Activated naive CD4-positive, alpha-beta T cell treated with anti-CD3 and anti-CD28 coated beads, Interleukin-2, amount 10 ng/mL, durations not matched to agents 7 days and 5 days (primary cell): ENCODE data around the gene CNTNAP4.

Source experiments
- CTCF ChIA-PET: fragments of 350-600 bp; sonication (Branson Sonifier 250); formaldehyde crosslinking; loops from one replicate; lab custom pipeline; 2021; ENCODE audit warnings: antibody characterized with exemption; lab: Charles Lee
- DNase-seq: peaks from one replicate; pipeline ENCODE4 v3.0.0-alpha.2; 2020
- H3K27ac Mint-ChIP-seq: one replicate; pipeline ENCODE4 v1.8.0; 2021; ENCODE audit warnings: mild to moderate bottlenecking, moderate library complexity, mixed read lengths
- H3K27me3 Mint-ChIP-seq: one replicate; pipeline ENCODE4 v1.8.0; 2021; ENCODE audit warnings: mild to moderate bottlenecking, mixed read lengths
- H3K36me3 Mint-ChIP-seq: one replicate; pipeline ENCODE4 v1.8.0; 2021; ENCODE audit warnings: mixed read lengths
- H3K4me1 Mint-ChIP-seq: one replicate; pipeline ENCODE4 v1.8.0; 2021; ENCODE audit warnings: mixed read lengths
- H3K4me3 Mint-ChIP-seq: one replicate; pipeline ENCODE4 v1.8.0; 2021; ENCODE audit warnings: mild to moderate bottlenecking, moderate library complexity, mixed read lengths
- H3K9me3 Mint-ChIP-seq: one replicate; pipeline ENCODE4 v1.8.0; 2021; ENCODE audit warnings: mixed read lengths

Gene CNTNAP4

GRCh38 chr16:76280421-76281215, 3.4 kb downstream of the CNTNAP4 start:
- Mint-ChIP-seq H3K27ac (no peak overlapping the region), H3K4me1 (no peaks in the 10 kb centered on the region), H3K27me3 (no peaks in the 10 kb centered on the region), H3K9me3 (peaks cover 2% of the 10 kb centered on the region), H3K4me3 (no peak overlapping the region), H3K36me3 (no peaks in the 10 kb centered on the region)
- DNase-seq, result no peak
- CTCF ChIA-PET, result interaction anchor here (0.7 kb wide), 1 partner anchor 862 kb away, joined by 3 read pairs; no protein-coding TSS in a partner anchor

GRCh38 chr16:76287466-76287865, 10.3 kb downstream of the CNTNAP4 start:
- peaks cover 3% of the 10 kb centered on the region for H3K9me3 Mint-ChIP-seq
- H3K36me3 Mint-ChIP-seq, result no peaks in the 10 kb centered on the region
- CTCF ChIA-PET, result no interaction called here
- DNase-seq, result no peak
- no peak overlapping the region for H3K4me3 Mint-ChIP-seq
- no peaks in the 10 kb centered on the region for H3K4me1 Mint-ChIP-seq
- H3K27ac Mint-ChIP-seq, result no peak overlapping the region
- no peaks in the 10 kb centered on the region for H3K27me3 Mint-ChIP-seq

- peaks cover 3% of the 10 kb centered on the region for H3K9me3 Mint-ChIP-seq
- no peaks in the 10 kb centered on the region for H3K27me3 Mint-ChIP-seq
- no peak overlapping the region for H3K27ac Mint-ChIP-seq
Observed at GRCh38 chr16:76292218-76292617, 15.0 kb downstream of the CNTNAP4 start.

GRCh38 chr16:76293980-76294379, 16.8 kb downstream of the CNTNAP4 start:
- no peak overlapping the region for H3K4me3 Mint-ChIP-seq
- H3K36me3 Mint-ChIP-seq, result no peaks in the 10 kb centered on the region
- H3K27ac Mint-ChIP-seq, result no peak overlapping the region
- CTCF ChIA-PET, result no interaction called here
- H3K9me3 Mint-ChIP-seq, result peaks cover 5% of the 10 kb centered on the region
- no peaks in the 10 kb centered on the region for H3K27me3 Mint-ChIP-seq
- H3K4me1 Mint-ChIP-seq, result no peaks in the 10 kb centered on the region
- DNase-seq, result no peak

More at GRCh38 chr16:76292218-76292617, 15.0 kb downstream of the CNTNAP4 start:
- H3K4me1 Mint-ChIP-seq, result no peaks in the 10 kb centered on the region
- H3K36me3 Mint-ChIP-seq, result no peaks in the 10 kb centered on the region
- H3K4me3 Mint-ChIP-seq, result no peak overlapping the region
- CTCF ChIA-PET, result no interaction called here
- DNase-seq, result no peak

GRCh38 chr16:76294396-76295214, 17.4 kb downstream of the CNTNAP4 start:
- CTCF ChIA-PET, result no interaction called here
- no peak for DNase-seq
- Mint-ChIP-seq H3K27ac (no peak overlapping the region), H3K27me3 (no peaks in the 10 kb centered on the region), H3K9me3 (peaks cover 5% of the 10 kb centered on the region), H3K36me3 (no peaks in the 10 kb centered on the region), H3K4me3 (no peak overlapping the region), H3K4me1 (no peaks in the 10 kb centered on the region)

GRCh38 chr16:76297941-76298340, 20.7 kb downstream of the CNTNAP4 start:
- H3K4me1 Mint-ChIP-seq, result no peaks in the 10 kb centered on the region
- H3K36me3 Mint-ChIP-seq, result no peaks in the 10 kb centered on the region
- H3K4me3 Mint-ChIP-seq, result no peak overlapping the region
- no peak overlapping the region for H3K27ac Mint-ChIP-seq
- no peaks in the 10 kb centered on the region for H3K27me3 Mint-ChIP-seq
- CTCF ChIA-PET, result no interaction called here
- H3K9me3 Mint-ChIP-seq, result peaks cover 4% of the 10 kb centered on the region
- DNase-seq, result no peak

GRCh38 chr16:76303637-76304314, 26.6 kb downstream of the CNTNAP4 start:
- peaks cover 2% of the 10 kb centered on the region for H3K9me3 Mint-ChIP-seq

GRCh38 chr16:76309639-76310335, 32.6 kb downstream of the CNTNAP4 start:
- Mint-ChIP-seq H3K27me3 (no peaks in the 10 kb centered on the region), H3K4me3 (no peak overlapping the region), H3K9me3 (peaks cover 3% of the 10 kb centered on the region), H3K36me3 (no peaks in the 10 kb centered on the region), H3K27ac (no peak overlapping the region), H3K4me1 (no peaks in the 10 kb centered on the region)
- DNase-seq, result no peak
- CTCF ChIA-PET, result interaction anchor here (0.6 kb wide), 1 partner anchor 559 kb away, joined by 3 read pairs; no protein-coding TSS in a partner anchor

More at GRCh38 chr16:76303637-76304314, 26.6 kb downstream of the CNTNAP4 start:
- CTCF ChIA-PET, result no interaction called here
- Mint-ChIP-seq H3K36me3 (no peaks in the 10 kb centered on the region), H3K4me3 (no peak overlapping the region), H3K27me3 (no peaks in the 10 kb centered on the region), H3K27ac (no peak overlapping the region), H3K4me1 (no peaks in the 10 kb centered on the region)
- DNase-seq, result no peak

GRCh38 chr16:76311260-76311659, 34.1 kb downstream of the CNTNAP4 start:
- H3K27me3 Mint-ChIP-seq, result no peaks in the 10 kb centered on the region
- DNase-seq, result no peak
- H3K27ac Mint-ChIP-seq, result no peak overlapping the region
- H3K9me3 Mint-ChIP-seq, result peaks cover 3% of the 10 kb centered on the region
- CTCF ChIA-PET, result no interaction called here
- H3K4me1 Mint-ChIP-seq, result no peaks in the 10 kb centered on the region
- H3K36me3 Mint-ChIP-seq, result no peaks in the 10 kb centered on the region
- H3K4me3 Mint-ChIP-seq, result no peak overlapping the region

- CTCF ChIA-PET, result no interaction called here
- no peak overlapping the region for H3K4me3 Mint-ChIP-seq
- no peaks in the 10 kb centered on the region for H3K4me1 Mint-ChIP-seq
- H3K27me3 Mint-ChIP-seq, result no peaks in the 10 kb centered on the region
- no peak for DNase-seq
- no peaks in the 10 kb centered on the region for H3K9me3 Mint-ChIP-seq
- no peaks in the 10 kb centered on the region for H3K36me3 Mint-ChIP-seq
- no peak overlapping the region for H3K27ac Mint-ChIP-seq
Observed at GRCh38 chr16:76318565-76318964, 41.4 kb downstream of the CNTNAP4 start.

- Mint-ChIP-seq H3K27me3 (no peaks in the 10 kb centered on the region), H3K9me3 (peaks cover 9% of the 10 kb centered on the region), H3K27ac (no peak overlapping the region), H3K4me1 (no peaks in the 10 kb centered on the region), H3K4me3 (no peak overlapping the region), H3K36me3 (no peaks in the 10 kb centered on the region)
- no peak for DNase-seq
- CTCF ChIA-PET, result no interaction called here
Observed at GRCh38 chr16:76329106-76329505, 51.9 kb downstream of the CNTNAP4 start.

GRCh38 chr16:76335180-76335974, 58.2 kb downstream of the CNTNAP4 start:
- no peak for DNase-seq

GRCh38 chr16:76336112-76336511, 58.9 kb downstream of the CNTNAP4 start:
- Mint-ChIP-seq H3K9me3 (peaks cover 12% of the 10 kb centered on the region), H3K36me3 (no peaks in the 10 kb centered on the region), H3K4me3 (no peak overlapping the region), H3K4me1 (no peaks in the 10 kb centered on the region), H3K27ac (no peak overlapping the region), H3K27me3 (no peaks in the 10 kb centered on the region)
- CTCF ChIA-PET, result no interaction called here
- DNase-seq, result no peak

More at GRCh38 chr16:76335180-76335974, 58.2 kb downstream of the CNTNAP4 start:
- H3K4me1 Mint-ChIP-seq, result no peaks in the 10 kb centered on the region
- no peaks in the 10 kb centered on the region for H3K27me3 Mint-ChIP-seq
- peaks cover 10% of the 10 kb centered on the region for H3K9me3 Mint-ChIP-seq
- no peak overlapping the region for H3K4me3 Mint-ChIP-seq
- no peaks in the 10 kb centered on the region for H3K36me3 Mint-ChIP-seq
- no peak overlapping the region for H3K27ac Mint-ChIP-seq
- CTCF ChIA-PET, result no interaction called here
